Calu3 (cell line): ENCODE measurements around the gene ZCCHC7. TPM values are rescaled to one million over a fixed set of nuclear protein-coding genes. Genes with fewer than 3 reads are reported as not detected.
A peak's percentile ranks its signal among the peaks of the same experiment; 100 is the strongest.
"Not testable (repeated sequence)": the region's sequence is repeated elsewhere in the genome, so short reads cannot be mapped to it uniquely, and the experiment has no call there.

Experiments used
- BruUV-seq: library from RNA; stranded (reverse); fragments of 400-500 nt; replicated peaks from 2 replicates; lab custom pipeline; 2021; lab: Mats Ljungman, UMichigan
- CTCF ChIA-PET: fragments of 300-600 bp; sonication (Branson Sonifier 250); formaldehyde crosslinking; loops from one replicate; lab custom pipeline; 2022; ENCODE audit warnings: antibody characterized with exemption; lab: Charles Lee
- DNase-seq: peaks from one replicate; pipeline ENCODE4 v3.0.0; 2022
- H3K27ac Mint-ChIP-seq: one replicate; pipeline ENCODE4 v1.8.0; 2022; ENCODE audit warnings: mixed read lengths; ENCODE audit not compliant: unreplicated experiment
- H3K27me3 Mint-ChIP-seq: one replicate; pipeline ENCODE4 v1.8.0; 2022; ENCODE audit warnings: mixed read lengths; ENCODE audit not compliant: unreplicated experiment
- H3K36me3 Mint-ChIP-seq: one replicate; pipeline ENCODE4 v1.8.0; 2022; ENCODE audit warnings: mild to moderate bottlenecking, moderate library complexity, mixed read lengths; ENCODE audit not compliant: insufficient read depth, unreplicated experiment
- H3K4me1 Mint-ChIP-seq: one replicate; pipeline ENCODE4 v1.8.0; 2022; ENCODE audit warnings: mild to moderate bottlenecking, low read depth, mixed read lengths; ENCODE audit not compliant: unreplicated experiment
- H3K4me3 Mint-ChIP-seq: one replicate; pipeline ENCODE4 v1.8.0; 2022; ENCODE audit warnings: mild to moderate bottlenecking, low read depth, moderate library complexity, mixed read lengths; ENCODE audit not compliant: unreplicated experiment
- H3K9me3 Mint-ChIP-seq: one replicate; pipeline ENCODE4 v1.8.0; 2022; ENCODE audit warnings: low read depth, mixed read lengths; ENCODE audit not compliant: unreplicated experiment
- CTCF ChIP-seq: fragments of 200-600 bp; IDR thresholded peaks from one replicate; pipeline ENCODE4 v1.8.0; 2022; ENCODE audit warnings: antibody characterized with exemption; ENCODE audit not compliant: unreplicated experiment
- intact Hi-C: fragments of 100-400 bp; cut with micrococcal nuclease; formaldehyde crosslinking; loops from one replicate; pipeline ENCODE4 v1.10.0; 2022; ENCODE audit not compliant: unreplicated experiment
- total RNA-seq: library from RNA; stranded (reverse); gene quantifications from 2 replicates; pipeline ENCODE4 v1.2.3, GENCODE V29; 2022

The ZCCHC7 gene
- total RNA-seq, 1 experiment from 2014 or later, result 6.5 TPM

GRCh38 chr9:37117956-37118355, 2.4 kb upstream of the ZCCHC7 start:
- Mint-ChIP-seq H3K4me1 (peaks cover 6% of the 10 kb centered on the region), H3K4me3 (no peak overlapping the region), H3K9me3 (no peaks in the 10 kb centered on the region), H3K27ac (no peak overlapping the region), H3K36me3 (peaks cover 8% of the 10 kb centered on the region), H3K27me3 (no peaks in the 10 kb centered on the region)
- DNase-seq, result no peak
- no TSS peak for BruUV-seq
- CTCF ChIA-PET, result no interaction called here
- intact Hi-C loops, result no loop called here
- no peak for TF ChIP-seq CTCF

- intact Hi-C loops, result no loop called here
- no peak for TF ChIP-seq CTCF
- H3K9me3 Mint-ChIP-seq, result no peaks in the 10 kb centered on the region
- CTCF ChIA-PET, result no interaction called here
- no TSS peak for BruUV-seq
- peak overlapping the region; percentile 78 for H3K27ac Mint-ChIP-seq
- H3K4me3 Mint-ChIP-seq, result no peak overlapping the region
- H3K4me1 Mint-ChIP-seq, result peaks cover 6% of the 10 kb centered on the region
- no peaks in the 10 kb centered on the region for H3K27me3 Mint-ChIP-seq
- DNase-seq, result no peak
- peaks cover 8% of the 10 kb centered on the region for H3K36me3 Mint-ChIP-seq
Measured at GRCh38 chr9:37119360-37119759, 1.0 kb upstream of the ZCCHC7 start.

DNA sequence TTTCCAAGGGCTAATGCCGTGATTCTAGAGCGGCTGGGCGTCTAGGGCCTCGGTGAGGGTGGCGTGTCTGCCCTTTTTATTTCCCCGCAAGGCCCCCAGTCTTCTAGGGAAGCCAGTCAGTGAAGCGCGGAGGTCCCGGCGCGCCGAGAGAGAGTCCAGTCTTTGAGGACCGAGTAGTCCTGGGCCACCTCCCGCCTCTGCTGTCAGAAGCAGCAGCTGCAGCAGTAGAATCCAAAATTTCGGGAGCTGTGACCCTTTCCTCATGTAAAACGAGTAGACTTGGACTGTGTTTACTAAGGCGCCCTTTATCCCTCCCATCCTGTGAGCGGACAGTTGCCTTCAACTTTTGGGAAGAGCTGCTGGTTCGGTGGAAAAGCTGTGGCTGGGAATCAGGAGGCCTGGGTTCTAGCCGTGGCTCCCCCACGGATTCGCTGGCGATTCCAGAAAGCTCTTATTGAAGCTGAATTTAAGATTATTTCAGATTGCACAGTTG, 515 bp downstream of the ZCCHC7 start:
- H3K27ac Mint-ChIP-seq, result peak overlapping the region; percentile 78
- peak overlapping the region; percentile 75 for H3K4me3 Mint-ChIP-seq
- H3K9me3 Mint-ChIP-seq, H3K36me3 Mint-ChIP-seq, H3K27me3 Mint-ChIP-seq, H3K4me1 Mint-ChIP-seq, BruUV-seq, intact Hi-C loops, DNase-seq, CTCF ChIA-PET: not testable (repeated sequence)

GRCh38 chr9:37121881-37122280, 1.5 kb downstream of the ZCCHC7 start:
- Mint-ChIP-seq H3K9me3 (no peaks in the 10 kb centered on the region), H3K4me3 (peak overlapping the region; percentile 75), H3K27me3 (no peaks in the 10 kb centered on the region), H3K27ac (no peak overlapping the region), H3K36me3 (peaks cover 8% of the 10 kb centered on the region), H3K4me1 (peaks cover 6% of the 10 kb centered on the region)
- no peak for TF ChIP-seq CTCF
- CTCF ChIA-PET, result no interaction called here
- intact Hi-C loops, result no loop called here
- no peak for DNase-seq
- BruUV-seq, result no TSS peak

DNA sequence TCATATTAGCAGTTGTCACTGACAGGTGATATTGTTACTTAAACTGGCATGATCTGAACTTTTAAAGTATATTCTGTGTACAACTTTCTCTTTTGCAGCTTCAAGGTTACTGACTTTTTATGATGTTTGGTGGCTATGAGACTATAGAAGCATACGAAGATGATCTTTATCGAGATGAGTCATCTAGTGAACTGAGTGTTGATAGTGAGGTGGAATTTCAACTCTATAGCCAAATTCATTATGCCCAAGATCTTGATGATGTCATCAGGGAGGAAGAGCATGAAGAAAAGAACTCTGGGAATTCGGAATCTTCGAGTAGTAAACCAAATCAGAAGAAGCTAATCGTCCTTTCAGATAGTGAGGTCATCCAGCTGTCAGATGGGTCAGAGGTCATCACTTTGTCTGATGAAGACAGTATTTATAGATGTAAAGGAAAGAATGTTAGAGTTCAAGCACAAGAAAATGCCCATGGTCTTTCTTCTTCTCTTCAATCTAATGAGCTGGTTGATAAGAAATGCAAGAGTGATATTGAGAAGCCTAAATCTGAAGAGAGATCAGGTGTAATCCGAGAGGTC, 5.9 kb downstream of the ZCCHC7 start:
- no peak overlapping the region for H3K27ac Mint-ChIP-seq
- H3K4me3 Mint-ChIP-seq, result no peak overlapping the region
- intact Hi-C loops, result no loop called here
- CTCF ChIA-PET, result no interaction called here
- TF ChIP-seq CTCF, result no peak
- no peaks in the 10 kb centered on the region for H3K9me3 Mint-ChIP-seq
- no TSS peak for BruUV-seq
- no peaks in the 10 kb centered on the region for H3K36me3 Mint-ChIP-seq
- peaks cover 6% of the 10 kb centered on the region for H3K4me1 Mint-ChIP-seq
- no peak for DNase-seq
- no peaks in the 10 kb centered on the region for H3K27me3 Mint-ChIP-seq
